Stimulated activated CD8-positive, alpha-beta memory T cell treated with anti-CD3 and anti-CD28 coated beads, Interleukin-7, amount 100 ng/mL, for 48 hours (primary cell): ENCODE measurements around the gene CES2.

Experiments used
- DNase-seq, 2 donors: peaks; one replicate each; pipeline ENCODE4 v3.0.0-alpha.2; 2020; ENCODE audit warnings: low read depth in 1 of 2; ENCODE audit errors: extremely low read depth in 1 of 2

CES2 gene

DNA sequence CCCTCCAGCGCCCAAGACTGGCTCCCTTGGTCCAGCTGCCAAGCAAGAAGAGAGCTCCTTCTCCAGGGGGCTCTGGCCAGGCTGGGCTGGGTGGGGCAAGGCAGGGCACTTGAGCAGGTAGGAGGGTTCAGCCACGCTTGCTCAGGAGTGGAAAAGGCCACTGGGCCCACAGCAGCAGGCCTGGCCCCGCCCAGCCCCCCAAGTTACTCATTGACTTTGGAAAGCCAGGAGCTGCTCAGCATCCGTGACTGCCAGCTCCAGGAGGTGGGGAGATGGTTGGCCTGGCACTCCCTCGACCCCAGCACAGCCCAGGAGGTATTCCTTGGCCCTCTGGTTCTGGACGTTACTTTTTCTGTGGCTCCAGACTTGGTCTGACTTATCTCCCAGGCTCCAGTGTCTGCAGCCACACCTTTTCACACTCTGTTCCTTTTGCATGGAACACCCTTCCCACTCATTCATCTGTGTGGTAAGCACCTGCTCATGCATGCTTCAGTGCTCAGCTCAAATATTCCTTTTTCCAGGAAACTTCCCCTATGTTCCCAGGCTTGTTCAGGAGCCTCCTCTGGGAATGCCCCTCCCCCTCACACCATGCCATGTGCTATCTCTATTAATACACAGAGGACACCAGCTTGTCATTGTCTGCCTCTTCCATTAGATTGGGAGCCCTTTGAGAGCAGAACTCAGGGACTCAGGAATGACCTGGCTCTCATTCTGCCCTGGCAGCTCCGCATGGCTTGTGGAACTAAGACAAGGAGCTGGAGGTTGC, 16.3 kb upstream of the CES2 start, which contains the start of gene CDH16:
Gene CDH16, minus strand, starts transcription at position 83 of the 766 bp plus-strand sequence. CDS start 820 bp downstream, outside the sequence.
- no peak for DNase-seq

DNA sequence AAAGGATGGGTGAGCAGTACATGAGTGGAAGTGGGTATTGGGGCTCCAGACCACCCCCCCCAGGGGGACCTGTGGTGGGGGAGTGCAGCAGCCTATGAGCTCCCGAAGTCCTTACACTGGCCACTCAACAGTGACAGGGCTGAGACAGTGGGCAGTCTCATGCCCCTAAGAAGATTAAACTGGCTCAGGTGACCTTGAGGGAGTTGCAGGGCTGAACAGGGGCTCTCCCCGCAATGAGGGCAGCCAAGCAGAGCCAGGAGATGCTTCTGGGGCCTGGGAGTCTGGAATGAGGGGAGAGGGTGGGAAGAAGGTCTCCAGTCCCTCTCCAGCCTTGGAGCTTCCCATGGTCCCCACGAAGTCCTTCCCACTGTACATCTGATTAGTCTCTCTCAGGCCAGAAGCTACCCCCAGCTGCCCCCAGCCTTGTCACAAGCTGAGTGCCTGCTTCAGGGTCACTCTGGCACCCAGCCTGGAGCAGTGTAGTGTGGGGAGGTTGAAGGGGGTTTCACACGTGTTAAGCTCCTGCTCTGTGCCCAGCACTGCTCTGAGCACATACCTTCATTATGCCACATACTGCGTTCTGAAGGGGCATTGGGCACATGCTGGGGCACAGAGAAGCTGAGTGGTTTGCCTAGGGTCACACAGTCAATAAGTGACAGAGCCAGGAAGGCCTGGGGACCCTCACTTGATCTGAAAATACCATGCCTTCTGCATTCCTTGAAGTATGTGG, 15.6 kb upstream of the CES2 start:
- DNase-seq = no peak

DNA sequence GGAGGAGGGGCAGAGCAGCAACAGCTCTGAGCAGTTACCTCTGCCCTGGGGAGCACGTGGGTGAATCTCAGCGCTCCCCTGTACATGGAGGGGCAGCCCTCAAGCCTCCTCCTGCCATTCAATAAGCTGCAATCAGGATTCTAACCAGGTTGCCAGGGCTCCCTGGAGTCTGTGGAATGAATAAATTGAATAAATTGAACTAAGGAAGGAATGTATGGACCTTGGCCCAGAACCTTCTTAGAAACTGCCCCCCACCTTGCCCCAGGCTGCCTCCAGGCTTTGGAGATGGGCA, 15.1 kb upstream of the CES2 start:
- DNase-seq = no peak

DNA sequence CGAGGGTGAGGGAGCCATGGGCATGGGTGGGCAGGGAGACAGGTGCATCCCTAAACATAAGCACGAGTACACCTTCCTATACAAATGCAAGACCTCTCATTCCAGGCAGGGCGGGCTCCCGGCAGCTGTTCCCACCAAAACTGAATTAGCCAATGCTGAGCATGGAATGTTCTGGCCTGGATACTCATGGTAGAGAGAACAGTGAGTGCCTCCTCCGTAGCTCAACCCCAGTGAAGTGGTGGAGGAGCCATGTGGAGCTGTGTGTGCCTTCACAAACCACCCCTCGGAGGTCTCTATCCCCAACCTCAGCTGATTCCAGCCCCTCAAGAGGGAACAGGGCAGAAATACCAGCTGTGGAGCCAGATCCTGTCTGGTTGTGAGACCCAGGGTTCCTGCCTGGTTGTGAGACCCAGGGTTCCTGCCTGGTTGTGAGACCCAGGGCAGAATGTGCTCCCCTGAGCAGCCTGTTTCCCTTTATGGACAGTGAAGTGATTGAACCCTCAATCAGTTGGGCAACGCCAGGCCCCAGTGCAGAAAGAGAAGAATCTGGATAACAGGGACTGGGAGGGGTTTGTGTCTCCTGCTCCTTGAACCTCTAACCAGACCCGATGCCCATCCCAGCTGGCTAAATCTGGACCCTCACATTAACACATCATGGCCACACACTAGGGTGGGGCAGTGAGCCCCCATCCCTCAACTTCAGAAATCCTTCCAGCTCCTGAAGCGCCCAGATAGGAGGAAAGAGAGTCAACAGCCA, 14.2 kb upstream of the CES2 start:
- no peak for DNase-seq

DNA sequence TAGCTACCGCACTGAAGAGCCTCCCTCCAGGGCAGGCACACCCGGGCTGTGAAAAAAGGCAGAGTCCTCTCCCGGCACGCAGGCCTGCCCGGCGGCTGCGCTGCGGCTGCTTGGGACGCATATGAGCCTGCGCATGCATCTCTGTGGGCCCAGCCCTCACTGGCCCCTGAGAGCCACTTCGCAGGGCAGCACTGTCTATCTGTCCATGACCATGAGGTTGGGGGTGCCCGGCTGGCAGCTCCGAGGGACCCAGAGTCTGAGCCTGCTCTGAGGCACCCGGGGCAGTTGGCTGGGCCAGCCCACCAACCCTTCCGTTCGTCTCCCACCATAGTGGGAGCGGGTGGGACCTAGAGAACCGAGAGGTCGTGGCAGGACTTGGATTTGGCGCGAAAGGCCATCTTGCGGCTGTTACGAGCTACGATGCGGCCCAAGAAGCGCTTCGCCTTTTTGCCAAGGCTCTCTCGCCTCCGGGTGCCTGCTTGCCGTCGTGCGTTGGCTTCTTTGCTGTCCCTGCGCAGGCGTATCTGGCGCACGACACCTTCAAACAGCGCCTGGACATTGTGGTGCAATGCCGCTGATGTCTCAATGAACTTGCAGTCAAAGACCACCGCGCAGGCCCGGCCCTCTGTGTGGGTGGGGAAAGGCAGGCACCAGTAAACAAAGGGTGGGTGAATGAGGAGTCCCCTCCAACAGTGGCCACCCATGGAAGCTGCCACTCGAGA, 13.4 kb upstream of the CES2 start:
- no peak for DNase-seq

DNA sequence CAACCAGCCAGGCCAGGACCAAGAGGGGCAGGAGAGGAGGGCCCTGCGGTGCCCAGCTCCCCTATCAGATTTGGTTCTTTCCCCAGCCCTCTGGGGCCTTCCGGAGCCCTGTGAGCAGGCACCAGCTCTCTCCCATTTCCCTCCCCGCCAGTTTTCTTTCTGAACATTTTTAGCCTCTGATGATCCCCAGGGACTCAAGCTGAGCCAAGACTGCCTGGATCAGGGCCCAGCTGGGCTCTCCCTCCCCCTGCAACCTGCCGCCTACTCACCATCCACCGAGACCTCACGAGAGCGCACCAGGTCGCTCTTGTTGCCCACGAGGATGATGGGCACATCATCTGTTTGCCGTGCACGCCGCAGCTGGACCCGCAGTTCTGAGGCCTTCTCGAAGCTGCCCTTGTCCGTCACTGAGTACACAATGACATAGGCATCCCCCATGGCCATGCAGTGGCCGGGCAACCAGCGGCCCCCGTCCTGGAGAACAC, 12.0 kb upstream of the CES2 start:
- no peak for DNase-seq

DNA sequence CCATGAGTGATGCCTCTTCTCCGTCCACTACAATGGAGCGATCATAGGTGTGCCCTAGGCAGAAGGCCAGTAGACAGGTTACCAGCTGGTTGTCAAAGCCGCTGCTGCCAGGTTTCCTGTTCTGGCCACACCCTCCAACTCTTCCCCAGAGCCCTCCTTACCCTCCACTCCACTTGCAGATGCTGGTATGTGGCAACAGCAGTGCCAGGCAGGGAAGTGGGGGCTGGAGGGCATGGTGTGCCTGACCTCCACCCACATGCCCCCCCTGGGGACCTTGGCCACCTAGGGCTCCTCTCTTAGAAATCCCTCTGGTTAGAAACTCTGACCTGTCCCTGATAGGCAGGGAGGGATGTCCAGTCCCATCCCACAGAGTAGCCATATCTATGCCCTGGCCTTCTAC, 11.4 kb upstream of the CES2 start:
- DNase-seq = no peak

DNA sequence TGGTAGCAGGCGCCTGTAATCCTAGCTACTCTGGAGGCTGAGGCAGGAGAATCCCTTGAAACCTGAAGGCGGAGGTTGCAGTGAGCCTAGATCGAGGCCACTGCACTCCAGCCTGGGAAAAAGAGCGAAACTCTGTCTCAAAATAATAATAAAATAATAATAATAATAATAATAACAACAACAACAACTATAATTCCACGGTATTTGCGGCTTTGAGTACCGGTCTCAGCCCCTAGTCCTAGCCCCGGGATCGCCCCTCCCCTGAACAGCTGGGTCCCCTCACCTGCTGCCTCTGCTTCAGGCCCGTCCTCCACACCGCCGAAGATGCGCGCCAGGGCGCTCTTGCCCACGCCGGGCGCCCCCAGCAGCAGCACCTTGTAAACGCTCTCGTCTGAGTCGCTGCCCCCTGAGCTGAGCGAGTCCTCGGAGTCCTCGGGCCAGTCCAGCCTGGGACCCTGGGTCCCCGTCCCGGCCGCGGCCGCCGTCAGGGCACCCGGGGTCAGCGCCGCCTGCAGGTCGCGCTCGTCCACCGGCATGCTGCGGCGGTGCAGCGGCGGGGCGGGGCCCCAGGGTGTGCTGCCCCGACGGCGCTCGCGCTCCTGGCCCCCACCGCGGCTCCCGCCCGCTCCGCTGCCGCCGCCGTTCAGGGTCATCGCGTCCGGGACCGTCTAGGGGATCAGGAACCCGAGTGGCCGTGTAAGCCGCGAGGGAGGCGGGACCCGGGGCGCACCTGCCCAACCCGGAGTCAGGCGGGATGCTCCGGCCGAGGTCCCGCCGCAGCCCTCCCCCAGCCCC, 10.6 kb upstream of the CES2 start:
- DNase-seq = no peak

DNA sequence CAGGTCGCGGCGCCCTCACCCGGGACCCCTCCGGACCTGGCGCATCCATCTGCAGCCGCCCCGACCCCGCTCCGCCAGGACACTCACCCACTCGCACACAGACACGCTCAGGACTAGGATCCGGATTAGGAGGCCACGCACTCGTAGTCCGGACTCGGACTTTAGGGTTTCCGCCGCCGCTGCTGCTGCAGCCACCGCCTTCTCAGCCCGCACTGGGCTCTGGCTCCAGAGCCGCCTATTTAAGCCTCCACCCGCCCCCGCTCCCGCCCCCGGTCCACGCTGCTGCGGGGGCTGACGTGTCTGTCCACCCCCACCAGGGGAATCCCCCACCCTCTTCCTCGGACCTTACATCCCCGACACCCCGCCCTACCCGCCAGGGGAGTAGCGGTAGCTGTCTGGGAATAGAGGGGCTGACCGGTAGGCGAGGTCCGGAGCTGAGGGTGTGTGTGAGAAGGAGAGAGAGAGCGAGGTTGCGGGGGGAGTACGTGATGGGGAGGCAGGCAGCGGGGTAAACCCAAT, 9.9 kb upstream of the CES2 start, which contains the start of gene RRAD:
Gene RRAD, minus strand, starts transcription at position 214 of the 519 bp plus-strand sequence. CDS start 356 bp downstream, outside the sequence.
- no peak for DNase-seq

DNA sequence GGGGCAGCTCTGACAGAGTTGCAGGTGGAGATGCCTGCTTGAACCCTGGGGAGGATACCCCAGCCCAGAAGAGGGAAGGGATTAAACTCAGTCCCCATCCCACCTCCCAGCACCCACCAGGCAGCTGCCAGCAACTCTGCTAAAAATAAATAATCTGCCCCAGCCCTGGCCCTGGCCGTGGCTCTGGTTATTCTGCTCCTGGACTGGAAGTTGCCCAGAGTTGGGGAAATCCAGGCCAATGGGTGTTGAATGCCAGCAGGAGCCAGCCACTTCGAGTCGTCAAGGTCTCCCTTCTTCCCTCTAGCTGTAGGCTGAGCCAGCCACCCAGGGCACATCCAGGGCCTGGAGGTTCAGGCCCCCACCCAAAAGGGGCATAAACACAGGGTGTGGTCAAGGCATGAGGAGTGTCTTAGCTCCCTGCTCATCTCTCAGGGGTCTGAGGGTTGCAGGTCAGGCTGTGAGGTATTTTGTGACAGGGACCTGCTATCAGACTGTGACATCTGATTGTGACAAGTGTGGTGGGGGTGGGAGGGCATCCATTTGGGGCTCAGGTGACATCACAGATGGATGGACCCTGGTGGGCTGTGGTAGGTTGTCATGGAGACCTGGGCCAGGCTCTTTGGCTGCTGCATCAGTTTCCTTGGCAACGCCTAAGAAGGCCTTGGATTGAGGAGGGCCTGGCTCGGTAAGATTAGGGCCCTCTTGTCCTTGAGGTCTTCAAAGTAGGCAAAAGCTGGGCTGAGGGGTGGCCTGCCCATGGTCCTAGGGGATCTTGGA, 9.0 kb upstream of the CES2 start:
- no peak for DNase-seq

DNA sequence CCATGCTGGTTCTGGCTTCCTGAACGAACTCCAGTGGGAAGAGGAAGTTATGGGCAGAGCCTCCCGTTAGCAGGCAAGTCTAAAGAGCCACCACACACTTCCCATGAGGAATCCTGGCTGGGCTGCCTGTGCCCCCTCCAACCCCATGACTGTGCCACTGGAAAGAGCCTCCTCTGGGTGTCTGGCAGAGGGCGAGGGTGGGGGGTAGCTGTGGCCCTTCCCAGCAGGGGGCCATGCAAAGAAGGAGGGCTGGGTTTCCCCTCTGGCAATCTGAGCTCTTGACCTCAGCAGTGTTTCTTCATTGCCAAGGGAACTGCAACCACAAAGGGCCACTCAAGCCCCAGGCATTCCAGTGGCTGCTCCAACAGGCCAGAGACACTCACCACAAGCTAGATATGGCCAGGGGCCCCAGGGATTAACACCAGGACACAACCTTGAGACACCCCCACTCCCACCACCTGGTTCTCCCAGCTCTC, 8.3 kb upstream of the CES2 start:
- DNase-seq = no peak

DNA sequence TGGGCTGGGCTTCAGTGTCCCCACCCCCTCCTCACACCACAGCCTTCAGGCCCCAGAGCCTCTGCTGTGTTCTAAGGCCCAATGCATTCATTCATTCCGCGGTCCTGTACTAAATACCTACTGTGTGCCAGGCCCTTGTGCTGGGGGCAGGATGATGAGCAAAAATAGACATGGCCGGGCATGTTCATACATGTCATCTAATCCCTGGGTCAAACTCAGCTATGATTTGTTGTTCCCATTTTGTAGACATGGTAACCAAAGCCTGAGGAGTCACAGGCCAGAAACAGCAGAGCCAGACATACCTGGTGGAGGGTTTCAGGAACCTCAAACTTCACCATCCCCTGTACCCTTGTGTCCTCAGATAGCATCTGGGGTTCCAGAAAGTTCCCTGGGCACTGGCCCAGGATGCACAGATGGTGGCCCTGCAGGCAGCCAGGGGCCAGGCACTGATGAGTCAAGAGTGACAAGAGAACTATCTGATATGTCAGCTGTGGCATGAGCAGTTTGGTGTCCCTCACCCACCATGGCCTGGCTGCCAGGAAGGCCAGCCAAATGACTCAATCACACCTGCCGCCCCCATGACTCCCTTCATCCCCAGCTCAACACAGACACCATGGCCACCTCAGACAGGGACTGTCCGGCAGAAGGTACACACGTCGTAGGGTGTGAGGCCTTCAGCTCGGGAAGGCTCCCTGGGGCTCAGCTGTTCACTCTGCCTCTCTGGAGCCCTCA, 7.2 kb upstream of the CES2 start:
- no peak for DNase-seq

DNA sequence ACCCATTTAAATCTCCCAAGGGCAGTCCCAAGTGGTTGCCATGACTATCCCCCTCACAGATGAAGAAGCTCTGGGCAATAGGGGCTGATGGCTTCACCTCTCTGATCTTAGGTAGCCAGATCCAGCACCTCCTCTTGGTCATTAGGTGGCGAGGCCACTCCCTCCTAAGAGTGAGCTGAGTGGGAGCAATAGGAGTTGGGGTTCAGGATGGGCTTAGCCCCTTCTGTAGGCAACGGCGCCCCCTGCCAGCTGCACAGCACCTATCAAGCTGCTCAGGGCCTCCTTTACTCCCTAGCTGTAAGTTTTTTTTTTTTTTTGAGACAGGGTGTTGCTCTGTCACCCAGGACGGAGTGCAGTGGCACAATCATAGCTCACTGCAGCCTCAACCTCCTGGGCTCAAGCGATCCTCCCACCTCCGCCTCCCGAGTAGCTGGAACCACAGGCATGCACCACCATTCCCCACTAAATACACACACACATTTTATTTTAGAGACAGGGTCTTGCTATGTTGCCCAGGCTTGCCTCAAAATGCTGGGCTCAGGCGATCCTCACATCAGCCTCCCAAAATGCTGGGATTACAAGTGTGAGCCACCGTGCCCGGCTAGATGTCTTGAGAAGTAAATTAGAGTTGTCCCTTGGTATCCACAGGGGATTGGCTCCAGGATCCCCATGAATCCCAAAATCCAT, 6.5 kb upstream of the CES2 start:
- no peak for DNase-seq

DNA sequence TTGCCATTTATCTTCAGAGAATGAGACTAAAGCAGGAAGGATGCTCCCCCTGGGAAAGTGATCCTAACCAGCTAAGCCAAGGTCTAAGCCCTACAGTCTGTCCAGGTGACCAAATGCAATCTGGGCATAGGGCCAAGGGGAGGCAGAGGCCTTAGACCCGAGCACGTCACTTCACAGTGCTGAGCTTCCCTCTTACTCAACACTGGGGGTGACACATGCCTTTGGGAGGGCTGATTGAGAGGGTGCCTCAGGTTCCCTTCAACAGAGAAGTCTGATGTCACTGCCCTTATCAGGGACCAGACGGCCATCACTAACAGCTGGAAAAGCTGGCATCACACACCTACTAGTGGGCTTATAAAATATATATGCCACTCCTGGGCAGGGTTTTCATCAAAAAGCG, 5.1 kb upstream of the CES2 start:
- no peak for DNase-seq

DNA sequence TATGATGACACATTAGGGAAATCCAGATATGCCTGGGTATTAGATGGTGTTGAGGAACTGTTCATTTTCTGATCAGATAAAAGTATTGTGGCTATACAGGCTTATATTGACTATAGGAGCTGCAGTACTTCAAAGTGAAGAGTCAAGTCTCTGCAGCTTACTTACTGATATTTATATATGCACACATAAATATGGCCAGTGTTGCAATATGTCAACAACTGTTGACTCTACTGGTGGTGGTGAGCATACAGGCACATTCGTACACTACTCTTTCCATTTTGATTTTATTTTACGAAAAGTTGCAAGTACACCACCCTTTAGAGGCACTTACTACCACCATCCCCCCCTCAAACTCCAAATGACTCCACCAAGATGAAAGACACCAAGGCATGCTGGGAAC, 3.7 kb upstream of the CES2 start:
- DNase-seq = no peak

DNA sequence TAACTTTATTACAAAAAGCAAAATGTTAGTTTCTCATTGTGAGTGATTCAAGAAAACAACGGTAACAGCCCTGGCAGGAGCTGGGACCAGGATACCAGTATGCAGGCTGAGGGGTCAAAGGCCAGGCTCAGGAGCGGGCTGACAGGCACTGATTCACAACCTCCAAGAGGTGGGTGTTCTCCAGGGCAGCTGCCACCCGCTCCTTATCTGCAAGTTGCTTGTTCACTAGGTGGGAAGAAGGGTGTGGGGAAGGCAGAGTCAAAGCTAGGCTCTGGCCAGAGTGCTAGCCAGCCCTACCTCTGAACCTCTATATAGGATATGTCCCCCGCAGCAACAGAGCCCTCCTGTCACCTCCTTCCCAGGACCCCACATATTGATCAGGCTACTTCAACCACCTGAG, 3.2 kb upstream of the CES2 start:
- no peak for DNase-seq

DNA sequence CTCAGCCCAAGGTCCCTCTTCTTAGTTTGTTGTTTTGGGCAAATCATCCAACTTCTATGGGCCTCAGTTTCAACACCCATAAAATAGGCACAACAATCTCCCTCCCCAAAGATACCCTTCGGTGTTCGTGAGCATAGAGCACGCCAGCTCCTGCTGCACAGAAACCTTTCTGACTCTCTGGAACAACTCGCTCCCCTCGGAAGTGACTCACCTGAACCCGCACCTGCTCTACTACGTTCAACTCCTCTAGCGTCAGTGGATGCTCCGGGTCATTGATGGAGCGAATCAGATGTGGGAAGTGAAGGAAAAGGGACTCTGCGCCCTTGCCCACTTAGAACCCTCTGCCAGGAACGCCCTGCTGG, 1.6 kb upstream of the CES2 start:
- peak in 1 of 2 donors; percentile 49 for DNase-seq
